Measurements from ENCODE around the gene DDX41. TPM values are rescaled to one million over a fixed set of nuclear protein-coding genes. Genes with fewer than 3 reads are reported as not detected.
A peak's percentile ranks its signal among the peaks of the same experiment; 100 is the strongest.

The DDX41 gene
- total and polyA plus RNA-seq, 2 donors (not counting 1 experiment from before 2014, with no cell fraction given), result 110 to 168 TPM

GRCh38 chr5:177496070-177496726 is 20.6 kb downstream of the DDX41 start:
- H3K9me3 ChIP-seq (ENCODE audit: control extremely low read depth in 1 of 3, control insufficient read depth in 2 of 3, insufficient read depth in 1 of 3, low read length in 2 of 3), result peaks cover 0 to 10% (median 0%) of the 10 kb centered on the region in 3 donors
- H4K20me1 ChIP-seq (ENCODE audit: control insufficient read depth, insufficient read depth, low read length, poor library complexity, severe bottlenecking), result peaks cover 17% of the 10 kb centered on the region
- peak overlapping the region; percentile 74 for H3K9ac ChIP-seq (ENCODE audit: low read length)
- H3K9me3 Mint-ChIP-seq (ENCODE audit: insufficient read depth), result no peaks in the 10 kb centered on the region
- intact Hi-C loops (cut with micrococcal nuclease), result no loop called here
- no peak overlapping the region for H2AFZ ChIP-seq (ENCODE audit: insufficient read depth, low read depth, low read length, poor library complexity, severe bottlenecking)
- peaks cover 6% of the 10 kb centered on the region for H3K79me2 ChIP-seq (ENCODE audit: control insufficient read depth, insufficient read depth, low read length)
- DNase-seq (peak; percentile 37), ATAC-seq (ENCODE audit: low read depth) (no peak)
- H3K27me3 Mint-ChIP-seq, result peaks cover 3% of the 10 kb centered on the region
- H3K4me3 ChIP-seq (ENCODE audit: control extremely low read depth in 1 of 5, extremely low read depth in 1 of 5, insufficient read depth in 1 of 5, low read depth in 2 of 5, low read length in 4 of 5), result peak overlapping the region in 3 of 5 experiments; percentile 59 to 66 (median 65)
- ChIA-PET POLR2A (interaction anchor here (0.6 to 1.1 kb wide), 3 partner anchors 40 to 118 kb away, joined by 3 to 6 read pairs (median 3); no protein-coding TSS in a partner anchor), CTCF (interaction anchor here (0.9 to 2.5 kb wide), 3 partner anchors 12 to 93 kb away, joined by 3 to 11 read pairs (median 3); no protein-coding TSS in a partner anchor)
- H3K4me3 Mint-ChIP-seq, result peak overlapping the region; percentile 67
- peak overlapping the region; percentile 81 for H3K4me2 ChIP-seq (replicated peaks; ENCODE audit: low read depth, low read length, poor library complexity, severe bottlenecking)
- no peaks in the 10 kb centered on the region for H3K36me3 ChIP-seq (replicated peaks in 1 of 2; ENCODE audit: control extremely low read depth in 1 of 2, control insufficient read depth in 1 of 2, extremely low read depth in 1 of 2, insufficient read depth in 2 of 2, low read length in 1 of 2)
- 83% methylated on average over 12 of the region's 12 CpGs for WGBS (ENCODE audit: insufficient coverage)
- no peak overlapping the region for H3K27ac ChIP-seq (ENCODE audit: low read length in 2 of 2)
- H3K27ac Mint-ChIP-seq, result peak overlapping the region; percentile 41
- H3K27me3 ChIP-seq (replicated peaks in 1 of 4; ENCODE audit: control extremely low read depth in 1 of 4, control insufficient read depth in 3 of 4, insufficient read depth in 4 of 4, low read length in 3 of 4), result peaks cover 0 to 10% (median 4%) of the 10 kb centered on the region in 4 experiments
- peaks cover 64% of the 10 kb centered on the region for H3K4me1 Mint-ChIP-seq
- H3K4me1 ChIP-seq (ENCODE audit: control insufficient read depth in 2 of 2, insufficient read depth in 2 of 2, low read length in 2 of 2), result peaks cover 46 to 59% of the 10 kb centered on the region in 2 donors
- TF ChIP-seq EZH2 (IDR thresholded peaks at IDR 0.05; ENCODE audit: borderline replicate concordance, insufficient read depth, low read depth, low read length, poor library complexity, severe bottlenecking) (no peak), CTCF (IDR thresholded peaks at IDR 0.05) (peak; percentile 15)

All from B cell (primary cell).